Measurements from ENCODE around the gene MYH10. TPM values are rescaled to one million over a fixed set of nuclear protein-coding genes. Genes with fewer than 3 reads are reported as not detected.
"Not testable (repeated sequence)": the region's sequence is repeated elsewhere in the genome, so short reads cannot be mapped to it uniquely, and the experiment has no call there.

The MYH10 gene
- polyA plus RNA-seq (2013, experiment 1 of 2; ENCODE audit: insufficient read length): 59.9 TPM
- polyA plus RNA-seq (2013, experiment 2 of 2; ENCODE audit: insufficient read length): 63.0 TPM

GRCh38 chr17:8630227-8630801, at the start of gene MYH10:
TSS of gene MYH10 (minus strand) at chr17:8630725. CDS start at chr17:8623246, 7,479 bp downstream.
- DNase-seq: no peak

- no peak for DNase-seq
Measured at GRCh38 chr17:8679126-8679525, 48.6 kb upstream of the MYH10 start.

DNA sequence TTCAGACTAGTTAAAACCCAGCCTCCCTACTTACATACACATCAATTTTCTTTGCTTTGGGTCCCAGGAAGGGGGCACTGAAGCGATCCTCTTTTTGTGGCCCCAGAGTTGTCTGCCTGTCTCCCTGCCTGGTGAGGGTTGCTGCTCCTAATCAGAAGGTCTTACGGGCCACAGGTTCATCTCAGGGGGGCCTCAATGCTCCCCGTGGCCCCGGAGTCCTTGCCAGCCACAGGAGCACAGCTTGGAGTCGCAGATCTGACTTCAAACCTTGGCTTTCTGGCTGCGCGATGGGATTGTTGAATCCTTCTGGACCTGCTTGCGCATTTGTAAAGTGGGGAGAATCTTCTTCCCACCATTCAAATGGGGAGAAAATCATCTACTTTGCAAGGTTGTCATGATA, 44.8 kb upstream of the MYH10 start:
- no peak for DNase-seq

DNA sequence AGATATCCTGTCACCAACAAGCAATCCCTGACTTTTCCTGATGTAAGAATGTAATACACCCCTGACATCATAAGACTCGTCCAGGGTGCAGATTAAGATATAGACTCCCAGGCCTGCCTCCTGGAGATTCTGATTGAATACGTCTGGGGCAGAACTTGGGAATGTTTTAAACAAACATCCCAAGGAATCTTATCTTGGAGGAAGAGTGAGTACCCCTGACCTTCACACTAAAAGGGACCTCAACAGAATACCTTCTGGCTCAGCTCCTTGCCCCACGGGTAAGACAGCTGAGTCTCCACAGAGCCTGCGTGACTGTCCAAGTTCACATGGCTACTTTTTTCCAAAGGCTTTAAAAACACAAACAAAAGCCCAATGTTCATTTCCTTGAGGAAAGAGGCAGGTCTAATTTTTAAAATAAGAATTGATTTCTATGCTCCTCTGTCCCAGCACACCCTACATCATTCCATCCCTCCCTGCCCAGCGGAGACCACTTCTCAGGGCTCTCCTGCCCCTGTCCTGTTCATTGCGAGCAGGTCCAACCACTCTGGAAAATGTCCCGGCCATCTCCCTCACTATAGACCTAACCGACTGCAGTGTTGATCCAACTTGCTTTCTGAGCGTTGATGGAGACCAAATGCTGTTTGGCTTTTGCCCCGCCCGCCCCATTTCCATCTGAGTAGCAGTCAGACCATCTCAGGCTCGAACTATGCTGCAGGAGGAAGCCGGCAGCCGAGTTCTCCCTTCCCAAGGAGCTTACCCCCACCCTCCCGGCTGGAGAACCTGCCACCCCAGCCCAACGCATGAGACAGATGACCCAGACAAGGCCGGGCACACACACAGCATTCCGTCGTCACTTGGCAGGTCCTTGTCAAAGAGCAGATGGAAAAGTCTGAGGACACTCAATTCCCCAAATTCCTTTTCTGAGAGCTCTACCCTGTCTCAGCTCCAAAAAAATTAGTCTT, 44.1 kb upstream of the MYH10 start:
- peak; percentile 65 for DNase-seq

DNA sequence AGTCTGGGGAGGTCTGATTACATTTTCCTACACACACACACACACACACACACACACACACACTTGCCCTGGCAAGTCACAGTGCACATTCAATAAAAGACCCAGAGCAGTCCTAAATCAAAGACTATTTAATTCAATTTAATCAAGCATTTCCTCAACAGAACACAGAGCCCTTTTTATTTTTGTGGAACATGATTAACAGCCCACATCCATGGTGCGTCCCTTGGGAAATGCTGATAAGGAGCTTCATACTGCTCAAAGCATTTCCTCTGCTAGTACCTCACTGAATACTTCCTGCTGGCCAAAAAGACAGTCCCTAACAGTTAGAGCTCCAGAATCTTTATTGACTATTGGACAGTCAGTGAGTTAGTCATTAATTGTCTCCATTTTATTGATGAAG, 43.1 kb upstream of the MYH10 start:
- DNase-seq: peak; percentile 90

DNA sequence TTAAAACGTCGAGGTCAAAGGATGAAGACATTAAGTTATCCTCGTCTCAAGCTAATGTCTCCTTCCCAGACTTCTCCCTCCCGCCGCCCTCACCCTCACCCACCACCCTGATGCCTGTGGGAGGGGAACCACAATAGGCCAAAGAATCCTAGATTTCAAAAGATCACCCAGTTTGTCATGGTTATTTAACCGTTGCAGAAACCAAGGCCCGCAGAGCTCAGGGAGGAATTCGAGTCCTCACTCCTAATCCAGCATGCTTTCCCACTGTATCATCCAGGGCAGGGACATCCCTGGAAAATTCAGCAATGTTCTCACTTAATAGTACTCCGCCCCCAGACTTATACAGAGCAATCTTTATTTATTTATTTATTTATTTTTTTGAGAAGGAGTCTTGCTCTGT, 41.8 kb upstream of the MYH10 start:
- DNase-seq: no peak

GRCh38 chr17:8670421-8670820, 39.9 kb upstream of the MYH10 start:
- DNase-seq: peak; percentile 11

DNA sequence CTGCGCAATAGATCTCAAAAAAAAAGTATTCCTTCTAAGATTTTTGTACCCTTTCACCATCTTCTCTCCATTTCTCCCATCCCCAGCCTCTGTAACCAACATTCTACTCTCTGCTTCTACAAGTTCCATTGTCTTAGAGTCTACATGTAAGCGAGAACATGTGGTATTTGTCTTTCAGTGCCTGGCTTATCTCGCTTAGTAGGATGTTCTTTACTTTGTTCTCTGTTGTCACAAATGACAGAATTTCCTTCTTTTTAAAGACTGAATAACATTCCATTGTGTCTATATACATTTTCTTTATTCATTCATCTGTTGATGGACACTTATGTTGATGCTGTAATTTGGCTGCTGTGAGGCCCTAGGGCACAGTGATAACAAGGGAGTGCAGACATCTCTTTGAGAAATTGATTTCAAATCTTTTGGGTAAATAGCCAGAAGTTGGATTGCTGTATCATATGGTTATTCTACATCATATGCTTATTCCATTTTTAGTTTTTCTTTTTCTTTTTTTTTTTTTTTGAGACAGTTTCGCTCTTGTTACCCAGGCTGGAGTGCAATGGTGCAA, 37.7 kb upstream of the MYH10 start:
- no peak for DNase-seq

DNA sequence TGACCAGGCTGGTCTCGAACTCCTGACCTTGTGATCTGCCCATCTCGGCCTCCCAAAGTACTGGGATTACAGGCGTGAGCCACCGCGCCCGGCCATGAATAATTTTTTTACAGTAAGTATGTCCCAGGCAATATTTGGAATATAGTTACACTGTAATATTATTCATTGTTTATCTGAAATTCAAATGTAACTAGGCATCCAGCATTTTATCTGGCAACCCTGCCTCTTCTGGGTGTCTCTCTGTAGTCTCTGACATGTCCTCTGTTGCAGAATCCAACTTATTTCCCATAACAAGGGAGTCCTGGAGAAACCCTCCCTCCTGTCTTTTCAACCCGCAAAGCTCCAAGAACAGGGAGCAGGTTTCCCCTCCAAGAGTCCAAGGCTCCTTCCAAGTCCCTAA, 36.9 kb upstream of the MYH10 start:
- no peak for DNase-seq

GRCh38 chr17:8665684-8666083, 35.2 kb upstream of the MYH10 start:
- no peak for DNase-seq

DNA sequence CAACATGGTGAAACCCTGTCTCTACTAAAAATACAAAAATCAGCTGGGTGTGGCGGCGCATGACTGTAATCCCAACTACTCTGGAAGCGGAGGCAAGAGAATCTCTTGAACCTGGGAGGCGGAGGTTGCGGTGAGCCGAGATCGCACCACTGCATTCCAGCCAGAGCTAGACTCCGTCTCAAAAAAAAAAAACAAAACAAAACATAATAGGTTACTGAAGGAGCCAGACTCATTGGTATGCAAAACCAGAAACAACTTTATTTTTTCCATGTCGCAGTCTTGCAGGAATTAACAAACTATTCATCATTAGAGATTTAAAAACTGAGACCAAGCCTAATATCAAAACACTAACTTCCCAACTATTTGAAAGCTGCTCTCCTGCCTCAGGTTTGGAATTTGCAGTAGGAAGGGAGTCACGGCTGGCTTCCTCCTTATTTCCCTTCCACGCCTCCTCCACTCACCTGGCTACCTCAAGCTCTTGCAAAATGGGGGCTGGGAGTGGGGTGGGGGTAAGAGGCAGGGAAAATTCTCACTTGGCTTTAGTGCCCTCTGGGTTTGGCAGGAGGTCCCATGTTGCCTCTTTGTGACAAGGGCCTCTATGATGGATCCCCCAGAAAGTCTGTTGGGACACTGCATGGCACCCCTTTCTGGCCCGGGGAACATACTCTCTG, 34.1 kb upstream of the MYH10 start:
- DNase-seq: no peak

- no peak for DNase-seq
Measured at GRCh38 chr17:8662973-8663372, 32.4 kb upstream of the MYH10 start.

DNA sequence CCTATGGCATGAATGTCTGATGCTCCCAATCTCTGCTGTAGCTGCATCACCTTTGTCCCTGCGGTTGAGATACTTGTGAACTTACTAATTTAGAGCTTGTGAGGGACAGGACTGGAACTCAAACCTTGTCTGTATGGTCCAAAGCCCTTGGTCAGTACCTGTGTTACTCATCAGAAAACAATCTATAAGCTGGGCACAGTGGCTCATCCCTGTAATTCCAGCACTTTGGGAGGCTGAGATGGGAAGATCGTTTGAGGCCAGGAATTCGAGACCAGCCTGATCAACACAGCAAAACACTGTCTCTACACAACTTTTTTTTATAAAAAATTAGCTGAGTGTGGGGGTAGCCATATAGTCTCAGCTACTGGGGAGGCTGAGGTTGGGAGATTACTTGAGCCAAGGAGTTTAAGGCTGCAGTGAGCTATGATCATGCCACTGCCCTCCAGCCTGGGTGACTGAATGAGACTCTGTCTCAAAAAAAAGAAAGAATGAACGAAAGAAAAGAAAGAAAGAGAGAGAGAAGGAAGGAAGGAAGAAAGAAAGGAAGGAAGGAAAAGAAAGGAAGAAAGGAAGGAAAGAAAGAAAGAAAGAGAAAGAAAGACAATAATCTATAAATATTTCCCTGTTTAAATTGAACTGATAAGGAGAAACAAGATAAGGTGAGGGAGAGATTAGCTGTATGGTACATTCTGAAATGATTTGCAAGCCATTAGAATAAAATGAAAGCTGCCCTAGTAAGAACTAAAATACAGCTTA, 31.7 kb upstream of the MYH10 start:
- DNase-seq: no peak

DNA sequence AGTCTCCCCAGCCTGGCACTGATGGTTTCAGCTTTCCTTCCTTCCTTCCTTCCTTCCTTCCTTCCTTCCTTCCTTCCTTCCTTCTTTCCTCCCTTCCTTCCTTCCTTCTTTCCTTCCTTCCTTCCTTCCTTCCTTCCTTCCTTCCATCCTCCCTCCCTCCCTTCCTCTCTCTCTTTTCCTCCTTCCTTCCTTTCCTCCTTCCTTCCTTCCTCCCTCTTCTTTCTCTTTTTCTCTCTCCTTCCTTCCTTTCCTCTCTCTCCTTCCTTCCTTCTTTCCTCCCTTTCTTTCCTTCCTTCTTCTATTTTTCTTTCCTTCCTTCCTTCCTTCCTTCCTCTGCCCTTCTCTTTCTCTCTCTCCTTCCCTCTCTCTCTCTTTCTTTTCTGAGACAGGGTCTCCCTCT, 30.2 kb upstream of the MYH10 start:
- DNase-seq: not testable (repeated sequence)

DNA sequence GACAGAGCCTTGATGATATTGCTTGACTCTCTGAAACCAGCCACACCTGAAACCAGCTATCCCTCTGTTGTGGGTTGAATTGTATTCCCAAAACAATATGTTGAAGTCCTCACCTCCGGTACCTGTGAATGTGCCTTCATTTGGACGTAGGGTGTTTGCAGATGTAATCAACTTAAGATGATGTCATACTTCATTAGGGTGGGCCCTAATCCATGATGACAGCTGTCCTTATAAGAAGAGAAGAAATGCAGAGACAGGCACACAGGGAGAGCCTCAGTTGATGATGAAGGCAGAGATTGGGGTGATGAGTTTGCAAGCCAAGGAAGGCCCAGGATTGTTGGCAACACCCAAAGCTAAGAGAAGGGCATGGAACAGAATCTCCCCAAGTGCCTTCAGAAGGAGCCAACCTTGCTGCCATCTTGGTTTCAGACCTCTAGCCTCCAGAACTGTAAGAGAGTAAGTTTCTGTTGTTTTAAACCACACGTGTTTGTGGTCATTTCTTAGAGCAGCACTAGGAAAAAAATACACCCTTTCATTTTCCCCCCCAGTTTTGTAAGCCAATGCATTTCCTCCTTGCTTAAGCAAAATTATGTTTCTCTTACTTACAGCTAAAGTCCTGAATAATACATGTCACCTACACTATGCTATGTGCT, 29.4 kb upstream of the MYH10 start:
- DNase-seq: no peak

DNA sequence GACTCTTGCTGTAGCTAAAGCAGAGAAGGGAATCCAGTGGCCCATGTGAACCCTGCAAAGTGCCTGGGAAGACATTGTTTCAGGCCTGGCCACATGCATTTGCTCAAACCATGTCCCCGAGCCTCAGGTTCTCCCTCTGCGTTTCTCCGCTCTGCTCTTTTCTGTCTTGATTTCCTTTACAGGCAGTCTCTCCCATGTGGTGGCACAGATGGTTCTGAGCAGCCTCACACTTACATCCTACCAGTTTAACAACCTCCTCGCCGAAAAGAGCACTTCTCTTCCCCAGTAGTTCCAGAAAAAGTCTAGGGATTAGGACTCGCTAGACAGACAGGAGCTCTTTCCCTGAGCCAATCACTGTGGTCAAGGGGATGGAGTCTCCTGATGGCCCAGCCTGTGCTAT, 28.3 kb upstream of the MYH10 start:
- DNase-seq: no peak

- DNase-seq: no peak
Measured at GRCh38 chr17:8656693-8657092, 26.2 kb upstream of the MYH10 start.

GRCh38 chr17:8654822-8655221, 24.3 kb upstream of the MYH10 start:
- DNase-seq: no peak

DNA sequence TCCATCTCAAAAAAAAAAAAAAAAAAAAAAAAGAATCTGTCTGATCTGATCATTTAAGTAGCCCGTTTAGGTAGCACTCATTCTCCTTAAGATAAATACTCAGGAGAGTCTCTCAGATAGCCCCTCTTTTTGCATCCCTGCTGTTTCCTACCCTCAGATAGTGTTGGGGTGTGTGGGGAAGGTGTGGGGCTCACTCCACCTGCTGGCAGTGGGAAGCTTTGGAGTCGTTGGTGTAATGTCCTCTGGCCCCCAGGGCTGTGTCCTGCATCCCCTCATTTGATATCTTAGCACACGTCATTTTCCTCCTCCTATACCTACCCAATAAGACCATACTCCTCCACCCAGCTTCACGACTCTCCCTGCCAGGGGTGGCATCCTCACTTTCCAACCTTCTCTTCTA, 20.5 kb upstream of the MYH10 start:
- no peak for DNase-seq

DNA sequence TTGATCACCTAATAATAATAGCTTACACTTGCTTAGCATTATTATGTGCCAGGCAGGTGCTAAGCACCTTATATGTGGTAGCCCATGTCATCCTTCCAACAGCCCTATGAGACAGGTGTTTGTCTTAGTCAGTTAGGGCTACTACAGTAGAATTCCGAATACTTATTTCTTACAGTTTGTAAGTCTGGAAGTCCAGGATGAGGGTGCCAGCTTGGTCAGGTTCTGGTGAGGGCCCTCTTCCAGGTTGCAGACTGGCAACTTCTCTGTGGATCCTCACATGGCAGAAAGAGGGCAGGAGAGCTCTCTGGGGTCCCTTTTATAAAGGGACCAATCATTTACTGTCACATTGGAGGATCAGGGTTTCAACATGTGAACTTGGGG, 19.6 kb upstream of the MYH10 start:
- no peak for DNase-seq
